ENCODE results near the gene SGSM1.

The SGSM1 gene

DNA sequence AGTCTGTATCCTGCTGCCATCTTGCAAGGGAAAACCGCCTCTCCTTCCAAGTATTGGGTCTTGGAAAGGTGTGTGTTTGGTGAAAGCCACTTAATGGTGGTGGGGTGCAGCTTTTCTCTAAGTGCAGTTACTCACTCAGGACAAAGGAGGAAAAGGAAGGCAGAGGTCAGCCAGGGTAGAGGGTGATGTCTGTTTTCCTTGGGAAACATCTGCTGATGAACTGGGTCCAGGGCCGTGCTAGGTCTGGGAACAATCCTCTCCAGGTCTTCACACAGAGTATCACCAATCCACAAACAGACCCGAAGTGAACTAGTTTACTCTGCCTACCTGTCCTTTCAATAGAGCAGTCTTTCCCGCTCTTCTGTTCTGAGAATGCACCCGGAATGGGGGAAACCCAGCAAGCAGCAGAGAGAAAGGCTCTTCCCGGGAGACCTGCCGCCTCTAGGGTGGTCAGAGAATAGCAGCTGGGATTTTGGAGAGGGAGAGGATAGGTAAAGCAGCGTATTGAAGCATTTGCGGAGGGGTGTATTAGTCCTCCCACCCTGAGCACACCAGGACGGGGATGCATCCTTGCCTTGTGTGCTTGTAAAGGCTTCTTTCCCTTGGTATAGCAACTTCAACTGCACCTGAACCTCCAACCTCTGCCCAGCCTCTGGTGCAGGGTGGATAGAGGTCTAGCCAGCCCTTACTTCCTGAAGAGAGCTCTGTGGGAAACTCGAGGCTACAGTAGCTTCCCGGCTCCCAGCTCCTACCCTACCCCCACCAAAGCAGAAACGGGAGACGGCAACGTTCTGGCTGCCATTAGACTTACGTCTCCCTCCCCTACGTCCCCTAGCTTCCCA is 119.8 kb downstream of the SGSM1 start:
- TF ChIP-seq, protein P1, sequence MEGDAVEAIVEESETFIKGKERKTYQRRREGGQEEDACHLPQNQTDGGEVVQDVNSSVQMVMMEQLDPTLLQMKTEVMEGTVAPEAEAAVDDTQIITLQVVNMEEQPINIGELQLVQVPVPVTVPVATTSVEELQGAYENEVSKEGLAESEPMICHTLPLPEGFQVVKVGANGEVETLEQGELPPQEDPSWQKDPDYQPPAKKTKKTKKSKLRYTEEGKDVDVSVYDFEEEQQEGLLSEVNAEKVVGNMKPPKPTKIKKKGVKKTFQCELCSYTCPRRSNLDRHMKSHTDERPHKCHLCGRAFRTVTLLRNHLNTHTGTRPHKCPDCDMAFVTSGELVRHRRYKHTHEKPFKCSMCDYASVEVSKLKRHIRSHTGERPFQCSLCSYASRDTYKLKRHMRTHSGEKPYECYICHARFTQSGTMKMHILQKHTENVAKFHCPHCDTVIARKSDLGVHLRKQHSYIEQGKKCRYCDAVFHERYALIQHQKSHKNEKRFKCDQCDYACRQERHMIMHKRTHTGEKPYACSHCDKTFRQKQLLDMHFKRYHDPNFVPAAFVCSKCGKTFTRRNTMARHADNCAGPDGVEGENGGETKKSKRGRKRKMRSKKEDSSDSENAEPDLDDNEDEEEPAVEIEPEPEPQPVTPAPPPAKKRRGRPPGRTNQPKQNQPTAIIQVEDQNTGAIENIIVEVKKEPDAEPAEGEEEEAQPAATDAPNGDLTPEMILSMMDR (IDR thresholded peaks at IDR 0.05; ENCODE audit: insufficient read depth, low read length, missing control alignments): no peak
- CTCF ChIA-PET: no interaction called here
- no peak overlapping the region for H3K4me3 ChIP-seq (ENCODE audit: low read depth, low read length)
- POLR2A ChIA-PET: no interaction called here
- DNase-seq (ENCODE audit: low read depth, low spot score): no peak

DNA sequence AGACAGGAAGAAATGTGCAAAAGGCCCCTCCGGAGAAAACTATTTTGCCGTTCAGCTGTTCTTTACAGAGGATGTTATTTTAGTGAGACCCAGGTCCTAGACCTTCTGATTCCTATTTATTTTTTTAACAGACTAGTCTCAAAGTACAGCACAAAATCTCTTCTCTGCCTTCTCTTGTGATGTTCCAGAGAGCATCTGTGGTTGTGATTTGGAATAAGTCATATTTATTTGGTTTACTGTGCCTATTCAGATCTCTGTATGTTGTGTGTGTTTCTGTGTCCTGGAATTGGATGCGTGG is 120.4 kb downstream of the SGSM1 start:
- no peak for DNase-seq (ENCODE audit: low read depth, low spot score)
- CTCF ChIA-PET: no interaction called here
- no peak overlapping the region for H3K4me3 ChIP-seq (ENCODE audit: low read depth, low read length)
- POLR2A ChIA-PET: no interaction called here
- TF ChIP-seq, protein P1 (IDR thresholded peaks at IDR 0.05; ENCODE audit: insufficient read depth, low read length, missing control alignments): no peak

DNA sequence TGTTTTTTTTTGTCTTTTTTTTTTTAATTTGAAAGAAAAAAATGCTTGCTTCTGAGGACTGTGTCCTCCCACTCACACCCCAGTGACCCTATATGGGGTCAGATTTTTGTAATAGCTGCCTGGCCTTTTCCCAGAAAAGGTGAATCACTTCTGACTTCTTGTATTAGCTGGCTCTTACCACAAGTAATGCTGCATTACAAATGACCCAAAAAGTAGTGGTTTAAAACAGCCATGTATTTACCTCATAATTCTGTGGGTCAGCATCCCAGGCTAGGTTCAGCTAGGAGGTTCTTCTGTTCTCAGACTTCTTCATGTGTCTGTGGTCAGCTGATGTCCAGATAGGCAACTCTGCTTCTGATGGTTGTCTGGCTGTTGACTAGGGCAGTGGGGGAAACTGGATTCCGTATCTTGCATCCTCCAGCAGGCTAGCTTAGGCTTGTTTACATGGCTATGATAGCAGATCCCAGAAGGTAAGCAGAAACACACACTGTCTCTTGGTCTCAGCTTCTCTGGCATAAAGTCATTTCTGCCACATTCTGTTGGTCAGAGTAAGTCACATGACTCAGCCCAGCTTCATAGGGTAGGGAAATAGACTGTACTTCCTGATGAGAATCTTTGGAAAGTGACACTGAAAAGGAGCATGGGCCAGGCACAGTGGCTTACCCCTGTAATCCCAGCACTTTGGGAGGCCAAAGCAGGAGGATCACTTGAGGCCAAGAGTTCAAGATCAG is 121.0 kb downstream of the SGSM1 start:
- POLR2A ChIA-PET: no interaction called here
- TF ChIP-seq, protein P1 (IDR thresholded peaks at IDR 0.05; ENCODE audit: insufficient read depth, low read length, missing control alignments): no peak
- no peak for DNase-seq (ENCODE audit: low read depth, low spot score)
- no peak overlapping the region for H3K4me3 ChIP-seq (ENCODE audit: low read depth, low read length)
- CTCF ChIA-PET: interaction anchor here (0.9 kb wide), 1 partner anchor 10 kb away, joined by 4 read pairs; no protein-coding TSS in a partner anchor

DNA sequence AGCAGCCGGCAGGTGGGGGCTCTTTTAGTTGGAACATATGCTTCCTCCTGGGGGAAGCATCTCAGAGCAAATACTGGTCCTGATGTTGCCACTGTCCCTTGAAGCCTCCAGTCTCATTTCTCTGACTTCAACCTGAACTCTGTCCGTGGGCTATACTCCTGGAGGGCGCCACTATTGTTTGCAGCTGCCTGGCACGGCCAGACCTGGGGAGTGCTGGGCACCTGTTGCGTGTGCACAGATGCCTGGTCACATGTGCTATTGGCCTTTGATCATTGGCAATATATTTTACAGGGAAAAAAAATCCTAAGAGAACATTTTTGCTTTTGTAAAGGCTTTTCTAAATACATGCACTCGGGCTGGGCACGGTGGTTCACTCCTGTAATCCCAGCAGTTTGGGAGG is 122.3 kb downstream of the SGSM1 start:
- TF ChIP-seq, protein P1 (IDR thresholded peaks at IDR 0.05; ENCODE audit: insufficient read depth, low read length, missing control alignments): no peak
- POLR2A ChIA-PET: no interaction called here
- CTCF ChIA-PET: interaction anchor here (0.9 kb wide), 1 partner anchor 9 kb away, joined by 4 read pairs; no protein-coding TSS in a partner anchor
- H3K4me3 ChIP-seq (ENCODE audit: low read depth, low read length): no peak overlapping the region
- DNase-seq (ENCODE audit: low read depth, low spot score): no peak

DNA sequence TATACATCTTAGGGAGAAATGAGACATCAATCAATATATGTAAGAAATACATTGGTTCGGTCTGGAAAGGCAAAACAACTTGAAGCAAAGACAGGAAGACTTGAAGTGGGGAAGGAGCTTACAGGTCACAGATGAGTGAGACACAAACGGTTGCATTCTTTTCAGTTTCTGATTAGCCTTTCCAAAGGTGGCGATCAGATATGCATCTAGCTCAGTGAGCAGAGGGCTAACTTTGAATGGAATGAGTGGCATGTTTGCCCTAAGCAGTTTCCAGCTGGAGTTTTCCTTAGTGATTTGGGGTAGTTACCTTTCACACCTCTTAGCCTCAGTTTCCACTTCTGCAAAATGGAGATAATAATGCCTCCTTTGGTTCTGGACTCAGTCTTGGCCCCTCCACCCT is 124.7 kb downstream of the SGSM1 start:
- ChIA-PET POLR2A (no interaction called here), CTCF (interaction anchor here (2.1 kb wide), 1 partner anchor 8 kb away, joined by 9 read pairs; no protein-coding TSS in a partner anchor)
- TF ChIP-seq, protein P1 (IDR thresholded peaks at IDR 0.05; ENCODE audit: insufficient read depth, low read length, missing control alignments): no peak
- DNase-seq (ENCODE audit: low read depth, low spot score): no peak
- H3K4me3 ChIP-seq (ENCODE audit: low read depth, low read length): no peak overlapping the region

DNA sequence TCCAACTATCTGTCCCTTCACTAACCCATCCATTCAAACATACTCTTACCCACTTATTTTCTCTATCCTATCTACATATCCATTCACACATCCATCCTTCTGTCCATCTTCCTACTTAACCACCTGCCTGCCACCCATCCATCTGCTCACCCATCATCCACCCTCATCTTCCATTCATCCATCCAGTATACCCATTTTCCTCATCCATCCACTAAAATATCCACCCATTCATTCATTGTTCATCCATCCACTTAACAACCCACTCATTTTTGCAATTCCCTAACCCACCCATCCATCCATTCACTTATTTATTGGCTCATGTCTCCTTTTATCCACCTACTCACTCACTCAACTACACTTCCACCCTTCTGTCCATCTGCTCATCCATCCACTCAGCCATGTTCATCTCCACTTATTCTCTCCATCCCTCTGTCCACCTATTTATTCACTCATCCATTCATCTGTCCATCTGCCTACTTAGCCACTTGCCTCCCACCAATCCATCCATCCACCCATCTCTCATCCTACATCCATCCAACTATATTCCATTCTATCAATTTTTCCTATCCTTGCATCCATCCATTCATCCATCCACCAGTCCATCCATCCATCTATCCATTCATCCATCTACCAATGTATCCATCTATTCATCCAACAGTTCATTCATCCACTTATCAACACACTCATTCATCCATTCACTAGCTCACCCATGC is 129.9 kb downstream of the SGSM1 start:
- TF ChIP-seq, protein P1 (IDR thresholded peaks at IDR 0.05; ENCODE audit: insufficient read depth, low read length, missing control alignments): no peak
- CTCF ChIA-PET: interaction anchor here (3.7 kb wide), 1 partner anchor 113 kb away, joined by 58 read pairs; no protein-coding TSS in a partner anchor
- H3K4me3 ChIP-seq (ENCODE audit: low read depth, low read length): no peak overlapping the region
- POLR2A ChIA-PET: no interaction called here
- no peak for DNase-seq (ENCODE audit: low read depth, low spot score)

All from AG04449 (cell line).